Measurements from ENCODE around the gene RAB3A. TPM values are rescaled to one million over a fixed set of nuclear protein-coding genes. Genes with fewer than 3 reads are reported as not detected.
A peak's percentile ranks its signal among the peaks of the same experiment; 100 is the strongest.

RAB3A gene
- total RNA-seq, 1 experiment from 2014 or later = 0.68 TPM

DNA sequence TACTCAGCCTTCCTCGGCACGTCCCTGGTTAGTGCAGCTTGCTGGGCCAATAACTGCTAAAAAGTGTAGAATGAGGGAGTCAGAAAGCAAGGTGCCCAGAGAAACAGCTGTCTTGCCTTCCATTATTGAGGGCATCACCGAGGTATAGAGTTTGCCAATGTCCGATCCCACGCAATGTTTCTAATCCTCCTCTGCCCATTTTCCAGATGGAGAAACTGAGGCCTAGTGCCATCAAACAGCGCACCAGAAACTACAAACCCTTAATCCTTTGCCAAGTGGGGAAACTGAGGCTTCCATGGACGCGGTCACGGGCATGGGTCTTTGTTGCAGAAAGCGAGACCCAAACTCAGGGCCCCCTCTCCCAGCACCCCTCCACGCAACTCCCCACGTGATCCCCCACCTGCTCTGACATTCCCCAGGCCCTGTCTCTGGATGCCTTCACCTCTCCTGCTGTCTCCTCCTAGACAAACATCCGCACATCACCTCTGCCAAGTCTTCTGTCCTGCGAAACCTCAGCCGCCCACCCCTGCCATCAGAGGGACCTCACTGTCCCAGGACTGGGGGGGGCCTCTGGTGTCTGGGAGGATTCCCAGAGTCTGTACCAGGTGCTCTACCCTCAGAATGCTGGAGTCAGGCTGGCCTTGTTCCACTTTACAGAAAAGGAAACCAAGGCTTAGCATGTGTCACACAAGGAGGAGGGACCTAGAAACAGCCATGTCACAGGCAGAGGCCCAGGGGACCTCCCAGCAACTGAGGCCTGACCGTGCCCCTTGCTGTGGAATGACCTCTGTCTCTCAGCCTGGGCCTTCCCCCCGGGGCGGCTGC is 23.3 kb upstream of the RAB3A start:
- peaks cover 5% of the 10 kb centered on the region for H3K4me1 Mint-ChIP-seq (ENCODE audit: insufficient read depth, unreplicated experiment)
- no TSS peak for BruUV-seq (replicated peaks)
- peaks cover 18% of the 10 kb centered on the region for H3K27me3 Mint-ChIP-seq (ENCODE audit: insufficient read depth, unreplicated experiment)

DNA sequence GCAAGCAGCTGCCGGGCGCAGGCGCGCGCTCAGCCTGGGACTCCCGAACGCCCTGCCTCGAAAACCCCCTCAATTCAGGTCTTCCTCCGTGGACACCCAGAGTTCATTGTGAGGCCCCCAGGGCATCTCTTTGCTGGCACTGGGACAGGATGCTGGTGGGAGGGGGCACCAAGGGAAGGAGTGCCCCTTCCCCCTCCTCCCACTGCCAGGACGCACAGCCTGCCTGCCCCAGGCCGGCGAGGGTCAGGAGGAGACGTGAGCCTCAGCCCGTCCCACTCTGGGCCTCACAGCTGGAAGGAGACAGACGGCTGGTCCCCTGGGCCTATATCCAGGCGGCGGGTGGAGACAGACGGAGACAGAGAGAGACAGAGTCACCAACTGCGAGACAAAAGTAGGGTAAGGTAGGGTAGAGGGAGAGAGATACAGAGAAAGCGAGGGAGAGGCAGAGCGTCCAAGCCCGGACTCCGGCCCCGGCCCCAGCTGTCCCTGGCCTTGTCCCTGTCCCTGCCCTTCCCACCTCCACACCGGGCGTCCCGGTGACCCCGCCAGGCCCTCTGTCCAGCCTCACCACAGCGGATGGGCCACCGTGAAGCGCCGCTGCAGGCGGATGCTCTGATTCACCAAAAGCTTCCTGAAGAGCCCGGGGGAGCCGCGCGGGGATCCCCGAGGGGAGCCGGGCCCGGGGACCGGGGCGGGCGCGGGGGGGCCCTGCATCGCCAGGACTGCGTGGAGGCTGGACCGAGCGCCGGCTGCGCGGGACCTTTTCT is 22.0 kb upstream of the RAB3A start, which contains the start of gene PDE4C:
TSS of gene PDE4C (minus strand) at position 737 of the 767 bp plus-strand sequence. CDS start at position 714, 23 bp downstream.
- Mint-ChIP-seq H3K4me3 (ENCODE audit: unreplicated experiment) (peak within 1 kb of the TSS; percentile 19), H3K4me1 (ENCODE audit: insufficient read depth, unreplicated experiment) (peaks cover 5% of the 10 kb centered on the region), H3K27ac (ENCODE audit: low read depth, unreplicated experiment) (no peak within 1 kb of the TSS), H3K9me3 (ENCODE audit: unreplicated experiment) (no peaks in the 10 kb centered on the region), H3K27me3 (ENCODE audit: insufficient read depth, unreplicated experiment) (peaks cover 15% of the 10 kb centered on the region), H3K36me3 (ENCODE audit: insufficient read depth, unreplicated experiment) (no peaks in the 10 kb centered on the region)
- ChIA-PET POLR2A (interaction anchor here (0.5 to 0.6 kb wide), 2 partner anchors 18 to 54 kb away, joined by 3 to 4 read pairs; no protein-coding TSS in a partner anchor), CTCF (no interaction called here)
- DNase-seq (ENCODE audit: unreplicated experiment) = no peak
- no TSS peak for BruUV-seq (replicated peaks)
- intact Hi-C loops (cut with micrococcal nuclease) = no loop called here
- TF ChIP-seq, protein P1, sequence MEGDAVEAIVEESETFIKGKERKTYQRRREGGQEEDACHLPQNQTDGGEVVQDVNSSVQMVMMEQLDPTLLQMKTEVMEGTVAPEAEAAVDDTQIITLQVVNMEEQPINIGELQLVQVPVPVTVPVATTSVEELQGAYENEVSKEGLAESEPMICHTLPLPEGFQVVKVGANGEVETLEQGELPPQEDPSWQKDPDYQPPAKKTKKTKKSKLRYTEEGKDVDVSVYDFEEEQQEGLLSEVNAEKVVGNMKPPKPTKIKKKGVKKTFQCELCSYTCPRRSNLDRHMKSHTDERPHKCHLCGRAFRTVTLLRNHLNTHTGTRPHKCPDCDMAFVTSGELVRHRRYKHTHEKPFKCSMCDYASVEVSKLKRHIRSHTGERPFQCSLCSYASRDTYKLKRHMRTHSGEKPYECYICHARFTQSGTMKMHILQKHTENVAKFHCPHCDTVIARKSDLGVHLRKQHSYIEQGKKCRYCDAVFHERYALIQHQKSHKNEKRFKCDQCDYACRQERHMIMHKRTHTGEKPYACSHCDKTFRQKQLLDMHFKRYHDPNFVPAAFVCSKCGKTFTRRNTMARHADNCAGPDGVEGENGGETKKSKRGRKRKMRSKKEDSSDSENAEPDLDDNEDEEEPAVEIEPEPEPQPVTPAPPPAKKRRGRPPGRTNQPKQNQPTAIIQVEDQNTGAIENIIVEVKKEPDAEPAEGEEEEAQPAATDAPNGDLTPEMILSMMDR (IDR thresholded peaks at IDR 0.05; ENCODE audit: unreplicated experiment) = no peak

More for the DNA sequence above, 23.3 kb upstream of the RAB3A start:
- Mint-ChIP-seq H3K9me3 (ENCODE audit: unreplicated experiment) (no peaks in the 10 kb centered on the region), H3K27ac (ENCODE audit: low read depth, unreplicated experiment) (no peak overlapping the region), H3K4me3 (ENCODE audit: unreplicated experiment) (no peak overlapping the region), H3K36me3 (ENCODE audit: insufficient read depth, unreplicated experiment) (no peaks in the 10 kb centered on the region)
- no peak for DNase-seq (ENCODE audit: unreplicated experiment)
- intact Hi-C loops (cut with micrococcal nuclease) = no loop called here
- CTCF ChIA-PET = interaction anchor here (0.6 kb wide), 1 partner anchor 26 kb away, joined by 3 read pairs; no protein-coding TSS in a partner anchor
- POLR2A ChIA-PET = no interaction called here
- TF ChIP-seq, protein P1 (IDR thresholded peaks at IDR 0.05; ENCODE audit: unreplicated experiment) = no peak

DNA sequence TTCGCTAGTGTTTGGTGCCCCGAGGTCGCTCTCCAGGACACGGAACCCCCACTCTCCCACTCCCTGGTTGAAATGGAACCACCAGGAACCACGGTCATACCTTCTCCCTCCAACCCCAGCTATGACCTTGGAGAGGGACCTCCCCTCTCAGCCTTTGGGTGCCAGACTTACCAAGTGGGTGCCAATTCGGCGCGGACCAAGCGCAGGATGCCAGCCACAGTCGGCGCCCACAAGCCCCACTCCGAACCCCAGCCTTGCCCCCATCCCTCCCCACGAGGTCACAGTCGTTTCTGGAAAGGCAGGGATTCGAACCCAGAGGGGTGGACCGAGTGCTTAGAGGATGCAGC is 21.5 kb upstream of the RAB3A start:
- no peaks in the 10 kb centered on the region for H3K9me3 Mint-ChIP-seq (ENCODE audit: unreplicated experiment)
- H3K36me3 Mint-ChIP-seq (ENCODE audit: insufficient read depth, unreplicated experiment) = no peaks in the 10 kb centered on the region
- peaks cover 12% of the 10 kb centered on the region for H3K27me3 Mint-ChIP-seq (ENCODE audit: insufficient read depth, unreplicated experiment)
- intact Hi-C loops (cut with micrococcal nuclease) = no loop called here
- ChIA-PET CTCF (no interaction called here), POLR2A (interaction anchor here (0.5 kb wide), 1 partner anchor 19 kb away, joined by 4 read pairs; no protein-coding TSS in a partner anchor)
- peak overlapping the region; percentile 75 for H3K4me3 Mint-ChIP-seq (ENCODE audit: unreplicated experiment)
- H3K27ac Mint-ChIP-seq (ENCODE audit: low read depth, unreplicated experiment) = no peak overlapping the region
- BruUV-seq (replicated peaks) = no TSS peak
- H3K4me1 Mint-ChIP-seq (ENCODE audit: insufficient read depth, unreplicated experiment) = peaks cover 5% of the 10 kb centered on the region
- DNase-seq (ENCODE audit: unreplicated experiment) = no peak
- TF ChIP-seq, protein P1 (IDR thresholded peaks at IDR 0.05; ENCODE audit: unreplicated experiment) = no peak

Measured in MCF 10A (cell line).